Stimulated activated CD8-positive, alpha-beta memory T cell treated with anti-CD3 and anti-CD28 coated beads, Interleukin-7, amount 100 ng/mL, for 24 hours (primary cell): ENCODE results near the gene KLF13.

Experiments used
- DNase-seq: peaks from one replicate; pipeline ENCODE4 v3.0.0-alpha.2; 2020; ENCODE audit warnings: low read depth

Gene KLF13

DNA sequence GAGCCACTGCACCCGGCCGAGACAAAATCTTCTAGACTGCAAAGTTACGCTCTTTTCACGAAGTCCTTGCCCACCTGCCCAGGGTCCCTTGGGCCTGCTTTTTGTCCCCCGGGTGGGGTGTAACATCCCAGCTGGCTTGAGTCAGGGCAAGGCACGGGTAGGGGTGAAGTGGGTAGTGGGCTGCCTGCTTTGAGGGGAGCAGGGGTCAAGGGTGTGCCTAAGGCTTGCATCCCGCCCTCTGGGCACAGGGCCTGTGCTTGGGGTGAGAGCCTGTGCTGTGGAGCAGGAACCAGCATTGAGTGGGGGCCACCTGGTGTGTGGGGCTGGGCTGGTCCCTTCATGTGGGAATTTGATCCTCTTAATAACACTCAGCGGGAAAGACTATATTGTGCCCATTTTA lies 74.6 kb downstream of the KLF13 start:
- DNase-seq: no peak

DNA sequence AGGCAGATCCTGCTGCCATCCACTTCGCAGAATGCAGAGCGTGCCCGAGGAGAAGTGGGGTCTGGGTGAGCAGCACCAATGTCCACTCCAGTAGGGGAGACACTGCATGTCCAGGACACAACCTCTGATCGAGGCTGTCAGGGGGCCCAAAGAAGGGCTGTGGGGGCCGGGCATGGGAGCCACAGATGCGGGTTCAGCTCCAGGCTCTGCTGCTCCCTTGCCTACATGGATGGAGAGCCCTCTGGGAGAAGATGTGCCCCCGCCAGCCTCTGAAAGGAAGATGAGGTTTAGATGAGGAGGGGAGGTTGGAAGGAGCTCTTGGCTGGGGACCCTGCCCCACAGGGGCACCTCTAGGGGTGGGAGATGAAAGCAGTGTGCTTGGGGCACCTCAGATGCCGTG lies 75.4 kb downstream of the KLF13 start:
- DNase-seq: no peak

DNA sequence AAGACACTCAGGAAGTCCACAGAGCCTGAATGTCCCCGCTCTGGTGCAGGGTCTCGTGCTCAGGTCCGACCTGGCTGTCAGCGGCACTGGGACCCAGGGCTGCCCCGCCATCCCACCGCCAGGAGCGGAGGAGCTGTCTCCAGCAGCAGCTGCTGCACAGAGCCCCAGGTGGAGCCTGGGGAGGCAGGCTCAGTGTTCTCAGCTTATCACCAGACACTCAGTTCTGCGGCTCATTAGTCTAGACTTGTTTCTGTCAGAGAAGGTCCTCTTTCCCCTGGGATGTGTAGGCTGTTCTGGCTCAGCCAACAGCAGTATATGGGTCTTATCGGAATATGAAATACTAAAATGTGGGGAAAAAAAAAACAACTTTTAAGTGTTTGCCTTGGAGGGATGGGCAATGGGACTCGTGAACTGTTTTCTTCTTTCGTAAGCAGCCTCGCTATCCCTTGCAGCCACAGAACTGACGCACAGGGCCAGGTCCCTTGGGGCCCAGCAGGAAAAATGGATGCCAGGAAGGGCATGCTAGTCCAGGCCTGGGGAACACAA lies 75.9 kb downstream of the KLF13 start:
- DNase-seq: no peak

GRCh38 chr15:31403096-31403495 lies 76.5 kb downstream of the KLF13 start:
- no peak for DNase-seq

DNA sequence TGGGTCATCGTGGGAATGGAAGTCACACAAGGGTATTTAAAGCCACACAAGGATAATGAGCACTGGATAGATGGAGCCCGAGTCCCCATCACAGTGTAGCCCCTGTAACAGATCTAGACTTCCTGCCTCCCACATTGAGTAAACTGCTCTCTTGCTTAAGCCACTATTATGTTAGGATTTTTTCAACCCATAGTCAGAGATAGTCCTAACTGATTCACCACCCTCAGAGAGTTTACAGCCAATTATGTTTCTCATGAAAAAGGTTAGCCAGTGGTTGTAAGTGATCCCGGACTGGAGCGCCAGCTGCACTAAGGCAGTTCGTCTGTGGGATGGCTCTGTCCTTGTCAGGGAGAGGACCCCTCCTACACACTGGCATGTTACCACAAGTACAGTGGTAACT lies 77.0 kb downstream of the KLF13 start:
- no peak for DNase-seq

DNA sequence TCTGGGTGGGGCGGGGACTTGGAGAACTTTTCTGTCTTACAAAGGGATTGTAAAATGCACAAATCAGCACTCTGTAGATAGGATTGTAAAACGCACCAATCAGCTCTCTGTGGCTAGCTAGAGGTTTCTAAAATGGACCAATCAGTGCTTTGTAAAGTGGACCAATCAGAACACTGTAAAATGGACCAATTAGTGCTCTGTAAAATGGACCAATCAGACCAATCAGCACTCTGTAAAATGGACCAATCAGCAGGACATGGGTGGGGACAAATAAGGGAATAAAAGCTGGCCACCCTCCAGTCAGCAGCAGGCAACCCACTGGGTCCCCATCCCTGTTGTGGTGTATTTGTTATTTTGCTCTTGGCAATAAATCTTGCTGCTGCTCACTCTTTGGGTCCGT lies 77.7 kb downstream of the KLF13 start:
- DNase-seq: no peak

- DNase-seq: no peak
Measured at GRCh38 chr15:31405200-31405920, 78.7 kb downstream of the KLF13 start.

- no peak for DNase-seq
Measured at GRCh38 chr15:31407376-31407775, 80.7 kb downstream of the KLF13 start.

GRCh38 chr15:31407851-31408250 lies 81.2 kb downstream of the KLF13 start:
- DNase-seq: no peak

DNA sequence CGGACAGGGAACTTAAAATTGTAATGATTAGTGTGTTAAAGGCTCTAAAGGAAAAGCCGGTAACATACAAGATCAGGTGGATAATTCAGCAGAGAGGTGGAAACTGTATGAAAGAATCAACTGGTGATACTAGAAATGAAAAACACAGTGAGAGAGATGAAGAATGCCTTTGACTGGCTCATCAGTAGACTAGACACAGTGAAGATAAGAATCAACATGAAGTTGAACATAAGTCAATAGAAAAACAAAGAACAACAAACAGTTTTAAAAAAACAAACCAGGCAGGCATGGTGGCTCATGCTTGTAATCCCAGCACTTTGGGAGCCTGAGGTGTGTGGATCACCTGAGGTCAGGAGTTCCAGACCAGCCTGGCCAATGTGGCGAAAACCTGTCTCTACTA lies 82.1 kb downstream of the KLF13 start:
- DNase-seq: no peak

DNA sequence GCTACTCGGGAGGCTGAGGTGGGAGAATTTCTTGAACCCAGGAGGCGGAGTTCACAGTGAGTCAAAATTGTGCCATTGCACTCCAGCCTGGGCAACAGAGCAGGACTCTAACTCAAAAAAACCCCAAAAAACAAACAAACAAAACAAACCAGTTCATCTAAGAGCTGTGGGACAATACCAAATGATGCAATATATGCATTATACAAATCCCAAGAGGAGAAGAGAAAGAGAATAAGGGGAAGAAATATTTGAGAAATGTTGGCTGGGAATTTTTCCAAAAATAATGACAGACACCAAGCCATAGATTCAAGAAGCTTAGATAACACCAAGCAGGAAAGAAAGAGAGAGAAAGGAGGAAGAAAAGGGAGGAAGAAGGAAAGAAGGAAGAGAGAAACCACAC lies 82.5 kb downstream of the KLF13 start:
- no peak for DNase-seq

- no peak for DNase-seq
Measured at GRCh38 chr15:31412824-31413223, 86.2 kb downstream of the KLF13 start.

- DNase-seq: no peak
Measured at GRCh38 chr15:31415201-31415600, 88.6 kb downstream of the KLF13 start.

DNA sequence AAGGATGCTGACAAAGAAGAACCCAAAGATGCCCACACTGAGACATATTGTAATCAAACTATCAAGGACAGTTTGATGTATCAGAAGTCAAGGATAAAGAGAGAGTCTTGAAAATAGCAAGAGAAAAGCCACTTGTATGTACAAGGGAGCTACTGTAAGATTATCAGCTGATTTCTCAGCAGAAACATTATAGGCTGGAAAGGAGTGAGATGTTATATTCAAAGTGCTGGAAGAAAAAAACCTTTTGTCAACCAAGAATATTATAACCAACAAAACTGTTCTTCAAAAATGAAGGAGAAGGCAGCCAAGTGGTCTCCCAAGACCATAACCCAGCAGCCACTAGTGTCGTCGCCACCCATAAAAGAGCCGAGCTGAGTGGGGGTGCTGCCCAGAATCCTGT lies 93.2 kb downstream of the KLF13 start:
- no peak for DNase-seq

- no peak for DNase-seq
Measured at GRCh38 chr15:31427411-31427810, 100.8 kb downstream of the KLF13 start.
